Measurements from ENCODE around the gene TLCD3B.
"Not testable (repeated sequence)": the region's sequence is repeated elsewhere in the genome, so short reads cannot be mapped to it uniquely, and the experiment has no call there.

Gene TLCD3B

DNA sequence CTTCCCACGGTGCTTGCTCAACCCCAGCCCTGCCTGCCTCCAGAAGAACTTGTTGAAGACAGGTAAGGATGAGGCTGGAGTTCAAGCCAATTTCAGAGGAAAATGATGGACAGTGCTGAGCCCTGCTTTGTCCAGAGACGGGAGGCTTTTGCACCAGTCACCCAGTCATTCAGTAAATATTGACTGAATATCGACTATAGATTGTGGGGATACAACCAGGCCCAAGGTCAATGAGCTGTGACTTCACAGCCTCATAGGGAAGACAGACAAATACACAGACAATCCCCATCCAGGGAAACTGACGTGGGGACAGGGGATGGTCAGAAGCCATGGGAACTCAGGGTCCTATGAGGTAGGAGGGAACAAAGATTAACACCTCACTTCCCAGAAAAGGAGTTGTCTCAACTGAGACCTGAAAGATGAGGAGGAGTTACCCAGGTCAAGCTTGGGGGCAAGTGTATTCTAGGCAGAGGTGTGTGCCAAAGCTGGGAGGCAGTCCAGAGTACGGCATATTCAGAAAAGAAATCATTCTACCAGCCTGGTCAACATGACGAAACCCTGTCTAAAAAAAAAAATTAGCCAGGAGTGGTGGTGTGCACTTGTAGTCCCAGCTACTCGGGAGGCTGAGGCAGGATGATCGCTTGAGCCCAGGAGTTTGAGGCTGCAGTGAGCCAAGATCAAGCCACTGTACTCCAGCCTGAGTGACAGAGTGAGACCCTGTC, 14.4 kb downstream of the TLCD3B start:
- Histone ChIP-seq H3K9me3 (ENCODE audit: control insufficient read depth, low read length) (no peaks in the 10 kb centered on the region), H2BK120ac (ENCODE audit: low read depth, low read length) (no peak overlapping the region), H4K91ac (ENCODE audit: low read length) (no peak overlapping the region), H3K18ac (ENCODE audit: low read depth in 1 of 2, low read length in 2 of 2) (no peak overlapping the region), H2AK5ac (ENCODE audit: low read length, severe bottlenecking) (no peak overlapping the region), H2BK15ac (ENCODE audit: low read depth, poor library complexity, severe bottlenecking) (no peak overlapping the region), H2BK12ac (ENCODE audit: low read length in 2 of 2) (no peak overlapping the region), H3K14ac (ENCODE audit: low read length in 2 of 2) (no peak overlapping the region), H4K8ac (ENCODE audit: low read length) (peak overlapping the region; percentile 45), H3K4me3 (ENCODE audit: insufficient read depth in 1 of 2, low read depth in 1 of 2, low read length in 2 of 2) (no peak overlapping the region), H3K9ac (ENCODE audit: low read length) (no peak overlapping the region), H3K36me3 (ENCODE audit: control insufficient read depth in 1 of 2, insufficient read depth in 2 of 2, low read depth in 1 of 2, low read length in 2 of 2) (no peaks in the 10 kb centered on the region), H3K23ac (ENCODE audit: low read length in 2 of 2) (no peak overlapping the region), H2BK5ac (ENCODE audit: low read depth, low read length, poor library complexity, severe bottlenecking) (no peak overlapping the region), H3K4me2 (ENCODE audit: low read length, poor library complexity, severe bottlenecking) (no peak overlapping the region), H3K27ac (ENCODE audit: low read length, poor library complexity, severe bottlenecking) (no peak overlapping the region), H3K4ac (ENCODE audit: low read depth in 1 of 2, low read length in 2 of 2) (no peak overlapping the region), H3K27me3 (ENCODE audit: control insufficient read depth in 1 of 2, insufficient read depth in 1 of 2, low read length in 2 of 2) (peaks cover 11 to 29% of the 10 kb centered on the region in 2 experiments), H3K4me1 (ENCODE audit: control insufficient read depth, insufficient read depth, low read depth, low read length) (peaks cover 10% of the 10 kb centered on the region), H3K79me1 (replicated peaks; ENCODE audit: low read length, poor library complexity, severe bottlenecking) (no peaks in the 10 kb centered on the region), H2AFZ (ENCODE audit: low read depth, low read length) (no peak overlapping the region)
- DNase-seq, result no peak
- 88% methylated on average over 7 of the region's 8 CpGs for WGBS

DNA sequence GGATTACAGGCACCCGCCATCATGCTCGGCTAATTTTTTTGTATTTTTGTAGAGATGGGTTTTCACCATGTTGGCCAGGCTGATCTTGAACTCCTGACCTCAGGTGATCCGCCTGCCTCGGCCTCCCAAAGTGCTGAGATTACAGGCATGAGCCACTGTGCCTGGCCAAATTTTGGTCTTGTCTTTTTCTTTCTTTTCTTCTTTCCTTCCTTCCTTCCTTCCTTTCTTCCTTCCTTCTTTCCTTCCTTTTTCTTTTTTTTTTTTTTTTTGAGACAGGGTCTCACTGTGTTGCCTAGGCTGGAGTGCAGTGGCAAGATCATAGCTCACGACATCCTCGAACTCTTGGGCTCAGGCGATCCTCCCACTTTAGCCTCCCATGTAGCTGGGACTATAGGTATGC, 15.6 kb downstream of the TLCD3B start:
- not testable (repeated sequence) for H2AK5ac ChIP-seq (ENCODE audit: low read length, severe bottlenecking); H2BK120ac ChIP-seq (ENCODE audit: low read depth, low read length); H2AFZ ChIP-seq (ENCODE audit: low read depth, low read length); H3K9ac ChIP-seq (ENCODE audit: low read length); H3K14ac ChIP-seq (ENCODE audit: low read length in 2 of 2); H3K23ac ChIP-seq (ENCODE audit: low read length in 2 of 2); H2BK12ac ChIP-seq (ENCODE audit: low read length in 2 of 2); H3K27ac ChIP-seq (ENCODE audit: low read length, poor library complexity, severe bottlenecking); H3K4me3 ChIP-seq (ENCODE audit: insufficient read depth in 1 of 2, low read depth in 1 of 2, low read length in 2 of 2); H3K36me3 ChIP-seq (ENCODE audit: control insufficient read depth in 1 of 2, insufficient read depth in 2 of 2, low read depth in 1 of 2, low read length in 2 of 2); DNase-seq; H3K9me3 ChIP-seq (ENCODE audit: control insufficient read depth, low read length); H2BK5ac ChIP-seq (ENCODE audit: low read depth, low read length, poor library complexity, severe bottlenecking); H3K18ac ChIP-seq (ENCODE audit: low read depth in 1 of 2, low read length in 2 of 2); H4K8ac ChIP-seq (ENCODE audit: low read length); H3K4ac ChIP-seq (ENCODE audit: low read depth in 1 of 2, low read length in 2 of 2); H3K4me2 ChIP-seq (ENCODE audit: low read length, poor library complexity, severe bottlenecking); H3K79me1 ChIP-seq (replicated peaks; ENCODE audit: low read length, poor library complexity, severe bottlenecking); H4K91ac ChIP-seq (ENCODE audit: low read length); H2BK15ac ChIP-seq (ENCODE audit: low read depth, poor library complexity, severe bottlenecking)
- H3K27me3 ChIP-seq (ENCODE audit: control insufficient read depth in 1 of 2, insufficient read depth in 1 of 2, low read length in 2 of 2), result peaks cover 22 to 29% of the 10 kb centered on the region in 2 experiments
- WGBS, result 77% methylated on average over 7 of the region's 7 CpGs
- H3K4me1 ChIP-seq (ENCODE audit: control insufficient read depth, insufficient read depth, low read depth, low read length), result peaks cover 16% of the 10 kb centered on the region

DNA sequence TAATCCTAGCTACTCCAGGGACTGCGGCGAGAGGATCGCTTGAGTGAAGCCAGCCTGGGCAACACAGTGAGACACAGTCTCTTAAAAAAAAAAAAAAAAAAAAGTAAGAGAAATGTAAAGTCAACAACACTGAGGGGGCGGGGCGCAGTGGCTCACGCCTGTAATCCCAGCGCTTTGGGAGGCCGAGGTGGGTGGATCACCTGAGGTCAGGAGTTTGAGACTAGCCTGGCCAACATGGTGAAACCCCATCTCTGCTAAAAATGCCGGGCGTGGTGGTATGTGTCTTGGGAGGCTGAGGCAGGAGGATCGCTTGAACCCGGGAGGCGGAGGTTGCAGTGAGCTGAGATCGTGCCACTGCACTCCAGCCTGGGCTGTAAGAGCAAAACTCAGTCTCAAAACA, 18.5 kb downstream of the TLCD3B start:
- not testable (repeated sequence) for H2BK15ac ChIP-seq (ENCODE audit: low read depth, poor library complexity, severe bottlenecking); H3K9me3 ChIP-seq (ENCODE audit: control insufficient read depth, low read length); H4K91ac ChIP-seq (ENCODE audit: low read length); H2AK5ac ChIP-seq (ENCODE audit: low read length, severe bottlenecking); H2AFZ ChIP-seq (ENCODE audit: low read depth, low read length); H3K4ac ChIP-seq (ENCODE audit: low read depth in 1 of 2, low read length in 2 of 2); H2BK120ac ChIP-seq (ENCODE audit: low read depth, low read length); H3K18ac ChIP-seq (ENCODE audit: low read depth in 1 of 2, low read length in 2 of 2); H3K4me2 ChIP-seq (ENCODE audit: low read length, poor library complexity, severe bottlenecking); H3K14ac ChIP-seq (ENCODE audit: low read length in 2 of 2); H3K9ac ChIP-seq (ENCODE audit: low read length); H3K36me3 ChIP-seq (ENCODE audit: control insufficient read depth in 1 of 2, insufficient read depth in 2 of 2, low read depth in 1 of 2, low read length in 2 of 2); H4K8ac ChIP-seq (ENCODE audit: low read length); H2BK5ac ChIP-seq (ENCODE audit: low read depth, low read length, poor library complexity, severe bottlenecking); H3K4me3 ChIP-seq (ENCODE audit: insufficient read depth in 1 of 2, low read depth in 1 of 2, low read length in 2 of 2); H2BK12ac ChIP-seq (ENCODE audit: low read length in 2 of 2); H3K79me1 ChIP-seq (replicated peaks; ENCODE audit: low read length, poor library complexity, severe bottlenecking); H3K27ac ChIP-seq (ENCODE audit: low read length, poor library complexity, severe bottlenecking); H3K23ac ChIP-seq (ENCODE audit: low read length in 2 of 2); DNase-seq
- Histone ChIP-seq H3K4me1 (ENCODE audit: control insufficient read depth, insufficient read depth, low read depth, low read length) (peaks cover 19% of the 10 kb centered on the region), H3K27me3 (ENCODE audit: control insufficient read depth in 1 of 2, insufficient read depth in 1 of 2, low read length in 2 of 2) (peaks cover 38 to 43% of the 10 kb centered on the region in 2 experiments)
- 91% methylated on average over 11 of the region's 14 CpGs for WGBS

DNA sequence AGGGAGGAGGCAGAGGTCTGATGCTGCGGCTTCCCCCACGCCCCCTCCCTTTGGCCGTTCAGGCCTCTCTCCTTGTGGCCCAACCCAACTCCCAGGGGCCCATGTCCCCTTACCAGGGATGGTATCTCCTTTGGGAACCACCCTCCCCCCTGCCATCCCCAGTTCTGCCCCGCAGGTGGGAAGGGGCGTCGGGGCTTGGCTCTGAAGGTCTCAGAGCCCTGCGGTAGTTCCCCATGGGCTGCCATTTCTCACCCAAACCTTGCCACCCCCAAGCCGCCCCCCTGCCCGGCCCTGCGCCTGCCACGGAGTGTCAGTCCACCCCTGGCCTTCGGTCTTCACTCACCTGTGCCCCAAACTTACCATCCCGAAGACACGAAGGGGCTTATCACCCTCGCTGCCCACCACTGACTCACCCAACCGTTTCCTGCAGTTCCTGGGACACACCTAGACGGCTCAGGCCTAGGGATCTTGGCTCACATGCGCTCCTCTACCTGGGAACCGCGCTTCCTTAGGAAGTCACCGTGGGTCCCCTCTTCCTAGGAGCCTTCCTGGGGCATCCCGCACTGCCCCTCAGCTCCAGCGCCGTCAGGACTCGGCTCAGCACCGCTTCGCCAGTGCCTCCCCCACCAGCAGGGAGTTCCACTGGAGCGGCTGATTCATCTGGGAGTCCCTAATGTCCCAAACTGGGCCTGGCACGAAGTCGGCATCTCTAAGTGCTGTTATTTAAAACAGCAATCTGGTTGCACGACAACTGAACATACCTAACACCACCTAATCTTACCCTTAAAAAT, 19.2 kb downstream of the TLCD3B start:
- Histone ChIP-seq H3K4me1 (ENCODE audit: control insufficient read depth, insufficient read depth, low read depth, low read length) (peaks cover 19% of the 10 kb centered on the region), H2BK5ac (ENCODE audit: low read depth, low read length, poor library complexity, severe bottlenecking) (no peak overlapping the region)
- 15% methylated on average over 31 of the region's 31 CpGs for WGBS

More for the DNA sequence above, 19.2 kb downstream of the TLCD3B start:
- Histone ChIP-seq H3K4me3 (ENCODE audit: insufficient read depth in 1 of 2, low read depth in 1 of 2, low read length in 2 of 2) (no peak overlapping the region), H3K79me1 (replicated peaks; ENCODE audit: low read length, poor library complexity, severe bottlenecking) (no peaks in the 10 kb centered on the region), H3K9me3 (ENCODE audit: control insufficient read depth, low read length) (no peaks in the 10 kb centered on the region), H2BK12ac (ENCODE audit: low read length in 2 of 2) (no peak overlapping the region), H3K9ac (ENCODE audit: low read length) (no peak overlapping the region), H2AFZ (ENCODE audit: low read depth, low read length) (no peak overlapping the region), H3K4me2 (ENCODE audit: low read length, poor library complexity, severe bottlenecking) (no peak overlapping the region), H3K27me3 (ENCODE audit: control insufficient read depth in 1 of 2, insufficient read depth in 1 of 2, low read length in 2 of 2) (peaks cover 38 to 49% of the 10 kb centered on the region in 2 experiments), H4K91ac (ENCODE audit: low read length) (no peak overlapping the region), H2BK15ac (ENCODE audit: low read depth, poor library complexity, severe bottlenecking) (no peak overlapping the region), H3K4ac (ENCODE audit: low read depth in 1 of 2, low read length in 2 of 2) (no peak overlapping the region), H2AK5ac (ENCODE audit: low read length, severe bottlenecking) (no peak overlapping the region), H3K14ac (ENCODE audit: low read length in 2 of 2) (no peak overlapping the region), H3K36me3 (ENCODE audit: control insufficient read depth in 1 of 2, insufficient read depth in 2 of 2, low read depth in 1 of 2, low read length in 2 of 2) (peaks cover 0 to 1% of the 10 kb centered on the region in 2 experiments), H3K23ac (ENCODE audit: low read length in 2 of 2) (no peak overlapping the region), H3K18ac (ENCODE audit: low read depth in 1 of 2, low read length in 2 of 2) (no peak overlapping the region), H4K8ac (ENCODE audit: low read length) (no peak overlapping the region), H3K27ac (ENCODE audit: low read length, poor library complexity, severe bottlenecking) (no peak overlapping the region), H2BK120ac (ENCODE audit: low read depth, low read length) (no peak overlapping the region)
- no peak for DNase-seq
